Right lobe of liver (tissue), 6 donors: Measurements from ENCODE around the gene BORCS5. TPM values are rescaled to one million over a fixed set of nuclear protein-coding genes. Genes with fewer than 3 reads are reported as not detected.
"Not testable (repeated sequence)": the region's sequence is repeated elsewhere in the genome, so short reads cannot be mapped to it uniquely, and the experiment has no call there.

Experiments
- ATAC-seq, 4 donors: fragments of 200-7000 bp; cut with Tn5 transposase; one replicate each; pipeline ENCODE4 v1.9.1; 2020; ENCODE audit warnings: mild to moderate bottlenecking in 4 of 4, moderate library complexity in 4 of 4
- DNase-seq, 3 donors: peaks; one replicate each; pipeline ENCODE4 v3.0.0-alpha.2; 2020
- H3K27ac ChIP-seq, 3 donors: fragments of 200-600 bp; one replicate each; pipeline ENCODE4 v1.8.0; 2022
- H3K27me3 ChIP-seq, 2 donors: fragments of 200-600 bp; one replicate each; pipeline ENCODE4 v1.8.0; 2022
- H3K36me3 ChIP-seq, 4 donors: fragments of 200-600 bp; sonication (generic) in 1 of 4; one replicate each; pipeline versions ENCODE4 v1.5.1 to v1.8.0; 2017 to 2022; ENCODE audit warnings: control low read depth in 1 of 4
- H3K4me1 ChIP-seq, 4 donors: fragments of 200-600 bp; sonication (generic) in 1 of 4; one replicate each; pipeline versions ENCODE4 v1.5.1 to v1.8.0; 2017 to 2022; ENCODE audit warnings: control low read depth in 1 of 4
- H3K4me3 ChIP-seq, 3 donors: fragments of 200-600 bp; one replicate each; pipeline ENCODE4 v1.8.0; 2022
- H3K9me3 ChIP-seq, 4 donors: fragments of 200-600 bp; sonication (generic) in 1 of 4; one replicate each; pipeline versions ENCODE4 v1.5.1 to v1.8.0; 2017 to 2022; ENCODE audit warnings: control low read depth in 1 of 4
- CTCF ChIP-seq, 4 donors: fragments of 200-600 bp in 3 of 4; fragments of 450-650 bp in 1 of 4; IDR thresholded peaks; one replicate each; pipeline versions ENCODE4 v1.5.1 to v1.8.0; 2016 to 2022; ENCODE audit warnings: antibody characterized with exemption in 4 of 4, mild to moderate bottlenecking in 2 of 4
- POLR2A ChIP-seq: fragments of 450-650 bp; IDR thresholded peaks from one replicate; pipeline ENCODE4 v1.6.1; 2017; ENCODE audit warnings: antibody characterized with exemption, mild to moderate bottlenecking
- WGBS: methylation state at CpG from one replicate; pipeline ENCODE4 v1.1.6; 2018; ENCODE audit warnings: low coverage, low lambda C conversion rate; ENCODE audit not compliant: insufficient coverage; ENCODE audit errors: missing lambda C conversion rate; 5-methylcytosine and 5-hydroxymethylcytosine counted together
- intact Hi-C, 2 donors: fragments of 100-400 bp; cut with DNase I; formaldehyde crosslinking; loops; one replicate each; pipeline versions ENCODE4 v1.11.2 to v1.14.1; 2022
- total RNA-seq, 6 experiments: library from RNA; depleted of rRNA in 2 of 6; stranded (reverse); fragments of >200 nt in 2 of 6; fragmentation: NEBNext Ultra II Directional in 3 of 6; extraction: Animal tissue kit (Norgen Biotek cat#: 25700) in 3 of 6; gene quantifications; one replicate each; pipeline versions ENCODE4 v1.1.0 to v1.2.4, GENCODE V29; 2016 to 2023
- donor health status: DM: no; HTN: yes; CAD: no.
- donor health status: DM: no; HTN: no; CAD: no.
- donor health status: DM: no; HTN: no; CAD: no.
- donor health status: DM: no; HTN: yes; CAD: no.
- donor health status: DM: no; HTN: yes; CAD: no.

The BORCS5 gene
- total RNA-seq, 6 experiments from 2014 or later: 6.0 to 11.1 (median 8.0) TPM

DNA sequence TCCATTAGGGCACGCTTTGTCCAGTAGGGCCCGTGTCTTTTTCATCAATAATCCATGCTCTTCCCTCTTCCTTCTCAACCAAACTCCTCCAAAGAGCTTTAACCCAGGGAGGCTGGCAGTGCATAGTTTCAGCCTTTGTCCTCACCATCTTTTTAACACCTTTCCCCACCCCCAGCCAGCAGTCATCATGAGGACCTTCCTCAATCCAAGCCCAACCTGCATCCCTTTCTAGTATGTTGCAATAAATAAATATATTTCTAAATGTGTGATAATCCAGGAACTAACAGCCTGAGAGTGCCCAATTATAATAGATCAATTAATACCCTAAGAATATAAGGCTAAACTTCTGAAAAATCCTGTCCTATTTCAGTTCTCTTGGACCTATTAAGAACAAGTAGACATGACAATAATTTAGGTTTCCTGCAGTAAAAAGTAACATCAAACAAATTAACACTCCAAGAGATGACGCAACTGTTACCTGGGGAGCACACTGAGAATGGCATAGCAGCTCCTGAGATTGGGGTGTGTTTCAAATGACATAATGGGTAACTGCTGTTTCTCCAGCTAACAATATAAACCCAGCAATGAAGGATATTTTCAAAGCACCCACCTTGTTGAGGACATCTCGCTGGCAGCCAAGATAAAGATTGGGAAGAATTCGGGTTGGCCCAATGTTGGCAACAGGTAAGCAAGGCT lies 143.2 kb downstream of the BORCS5 start:
- WGBS: 78% methylated on average over 3 of the region's 5 CpGs
- DNase-seq: no peak
- TF ChIP-seq POLR2A (no peak), CTCF (IDR thresholded peaks at IDR 0.05) (no peak)
- Histone ChIP-seq H3K36me3 (peaks cover 0 to 9% (median 0%) of the 10 kb centered on the region in 4 donors), H3K4me1 (peaks cover 0 to 25% (median 6%) of the 10 kb centered on the region in 4 donors), H3K27ac (peak overlapping the region in 2 of 3 donors; percentile 5 to 98), H3K27me3 (no peaks in the 10 kb centered on the region), H3K9me3 (no peaks in the 10 kb centered on the region), H3K4me3 (no peak overlapping the region)
- ATAC-seq: peak; percentile 33 to 70 (median 48)
- intact Hi-C loops: no loop called here

GRCh38 chr12:12501121-12501520 lies 144.2 kb downstream of the BORCS5 start:
- ATAC-seq: no peak
- TF ChIP-seq POLR2A: no peak
- TF ChIP-seq CTCF (IDR thresholded peaks at IDR 0.05): no peak
- Histone ChIP-seq H3K4me3 (no peak overlapping the region), H3K27me3 (no peaks in the 10 kb centered on the region), H3K27ac (peak overlapping the region in 1 of 3 donors; percentile 98), H3K36me3 (peaks cover 0 to 9% (median 0%) of the 10 kb centered on the region in 4 donors), H3K4me1 (peaks cover 0 to 33% (median 13%) of the 10 kb centered on the region in 4 donors), H3K9me3 (no peaks in the 10 kb centered on the region)
- WGBS: 80% methylated on average over 3 of the region's 3 CpGs
- intact Hi-C loops: no loop called here
- DNase-seq: no peak

GRCh38 chr12:12502130-12502814 lies 145.4 kb downstream of the BORCS5 start:
- H3K4me1 ChIP-seq: peaks cover 0 to 44% (median 18%) of the 10 kb centered on the region in 4 donors

GRCh38 chr12:12502815-12503151 lies 145.9 kb downstream of the BORCS5 start:
- Histone ChIP-seq H3K27ac (peak overlapping the region in 2 of 3 donors; percentile 1 to 98), H3K4me3 (no peak overlapping the region), H3K9me3 (no peaks in the 10 kb centered on the region), H3K36me3 (peaks cover 0 to 9% (median 0%) of the 10 kb centered on the region in 4 donors), H3K27me3 (no peaks in the 10 kb centered on the region), H3K4me1 (peaks cover 0 to 47% (median 18%) of the 10 kb centered on the region in 4 donors)
- WGBS: 90% methylated on average over 5 of the region's 5 CpGs
- ATAC-seq (no peak), DNase-seq (no peak)
- intact Hi-C loops: no loop called here
- TF ChIP-seq POLR2A: no peak
- TF ChIP-seq CTCF (IDR thresholded peaks at IDR 0.05): no peak

More at GRCh38 chr12:12502130-12502814, 145.4 kb downstream of the BORCS5 start:
- H3K27me3 ChIP-seq, H3K4me3 ChIP-seq, H3K9me3 ChIP-seq, ATAC-seq, H3K36me3 ChIP-seq, intact Hi-C loops, DNase-seq: not testable (repeated sequence)
- H3K27ac ChIP-seq: peak overlapping the region in 2 of 3 donors; percentile 1 to 98
- WGBS: 68% methylated on average over 7 of the region's 7 CpGs
